GM19372 (cell line): ENCODE results near the gene COL12A1.

Experiments used
- ATAC-seq: cut with Tn5 transposase; IDR thresholded peaks from one replicate; pipeline ENCODE4 v1.9.1; 2021; ENCODE audit warnings: mild to moderate bottlenecking, low read depth, moderate library complexity; ENCODE audit not compliant: unreplicated experiment

COL12A1 gene

GRCh38 chr6:75205776-75206575 is at the start of gene COL12A1:
Gene COL12A1, minus strand, starts transcription at chr6:75206053. Its CDS starts 3,261 bp downstream, at chr6:75202792.
- ATAC-seq, result no peak

- ATAC-seq, result no peak
These were observed 44.7 kb upstream of the COL12A1 start for GRCh38 chr6:75250552-75250951.

GRCh38 chr6:75249837-75250236 is 44.0 kb upstream of the COL12A1 start:
- ATAC-seq, result no peak

GRCh38 chr6:75246386-75246785 is 40.5 kb upstream of the COL12A1 start:
- ATAC-seq, result no peak

GRCh38 chr6:75244063-75244584 is 38.3 kb upstream of the COL12A1 start:
- ATAC-seq, result peak; percentile 8

- ATAC-seq, result peak; percentile 94
These were observed 37.6 kb upstream of the COL12A1 start, which contains the start of gene COX7A2 for GRCh38 chr6:75243333-75244062. Gene COX7A2, minus strand, starts transcription at chr6:75243801. Its CDS starts 67 bp downstream, at chr6:75243734.

GRCh38 chr6:75236630-75237029 is 30.8 kb upstream of the COL12A1 start:
- ATAC-seq, result no peak

- no peak for ATAC-seq
These were observed 29.4 kb upstream of the COL12A1 start for GRCh38 chr6:75235271-75235670.

GRCh38 chr6:75234126-75234865 is 28.4 kb upstream of the COL12A1 start:
- ATAC-seq, result no peak

GRCh38 chr6:75233092-75233615 is 27.3 kb upstream of the COL12A1 start:
- ATAC-seq, result no peak

GRCh38 chr6:75230484-75231325 is 24.9 kb upstream of the COL12A1 start:
- no peak for ATAC-seq

GRCh38 chr6:75224303-75224926 is 18.6 kb upstream of the COL12A1 start:
- ATAC-seq, result no peak

- no peak for ATAC-seq
These were observed 17.6 kb upstream of the COL12A1 start for GRCh38 chr6:75223428-75223827.

GRCh38 chr6:75222261-75222660 is 16.4 kb upstream of the COL12A1 start:
- ATAC-seq, result no peak

- ATAC-seq, result no peak
These were observed 15.3 kb upstream of the COL12A1 start for GRCh38 chr6:75221116-75221515.

GRCh38 chr6:75220357-75220756 is 14.5 kb upstream of the COL12A1 start:
- no peak for ATAC-seq

- no peak for ATAC-seq
These were observed 13.4 kb upstream of the COL12A1 start for GRCh38 chr6:75219263-75219662.

GRCh38 chr6:75217193-75217592 is 11.3 kb upstream of the COL12A1 start:
- ATAC-seq, result no peak

GRCh38 chr6:75215291-75215690 is 9.4 kb upstream of the COL12A1 start:
- ATAC-seq, result no peak
